Adrenal gland (tissue), 12 donors: ENCODE data around the gene USP3. TPM values are rescaled to one million over a fixed set of nuclear protein-coding genes. Genes with fewer than 3 reads are reported as not detected.
A peak's percentile ranks its signal among the peaks of the same experiment; 100 is the strongest.
"Not testable (repeated sequence)": the region's sequence is repeated elsewhere in the genome, so short reads cannot be mapped to it uniquely, and the experiment has no call there.

Source experiments
- DNase-seq, 7 donors: peaks; one replicate each; pipeline ENCODE4 v3.0.0-alpha.2; 2019 to 2020
- H3K27ac ChIP-seq, 5 donors: fragments of 200-600 bp; sonication (generic) in 4 of 5; 1 replicate in 3 of 5; 2 replicates in 2 of 5; pipeline versions ENCODE4 v1.5.1 to v1.8.0; 2016 to 2020; ENCODE audit warnings: mild to moderate bottlenecking in 1 of 5
- H3K27me3 ChIP-seq: fragments of 200-600 bp; 2 replicates; pipeline ENCODE4 v1.8.0; 2021
- H3K36me3 ChIP-seq, 2 donors: fragments of 200-600 bp; replicated peaks in 1 of 2; 1 replicate in 1 of 2; 2 replicates in 1 of 2; pipeline versions ENCODE4 v1.5.1 to v1.8.0; 2018 to 2022
- H3K4me1 ChIP-seq, 2 donors: fragments of 200-600 bp; replicated peaks in 1 of 2; 1 replicate in 1 of 2; 2 replicates in 1 of 2; pipeline versions ENCODE4 v1.5.1 to v1.8.0; 2018 to 2021
- H3K4me3 ChIP-seq, 4 donors: fragments of 200-600 bp; sonication (generic) in 3 of 4; one replicate each; pipeline ENCODE4 v1.5.1; 2016 to 2018
- H3K9me3 ChIP-seq, 3 donors: fragments of 200-600 bp; sonication (generic) in 1 of 3; replicated peaks in 1 of 3; 1 replicate in 2 of 3; 2 replicates in 1 of 3; pipeline versions ENCODE4 v1.5.1 to v1.8.0; 2016 to 2021
- POLR2A ChIP-seq, 2 donors: fragments of 450-650 bp; IDR thresholded peaks; one replicate each; pipeline ENCODE4 v1.6.1; 2017; ENCODE audit warnings: antibody characterized with exemption in 2 of 2, mild to moderate bottlenecking in 2 of 2, moderate library complexity in 1 of 2
- WGBS, 4 donors: extraction: QIAGEN DNeasy Blood & Tissue Kit in 2 of 4; methylation state at CpG; one replicate each; pipeline versions ENCODE4 v1.1.5 to v1.1.7; 2013 to 2017; 5-methylcytosine and 5-hydroxymethylcytosine counted together
- intact Hi-C, 2 donors: fragments of 100-400 bp; cut with DNase I; formaldehyde crosslinking; loops; one replicate each; pipeline versions ENCODE4 v1.14.1 to v1.15.0; 2022 to 2023
- polyA plus RNA-seq, 3 donors: library from polyadenylated mRNA; stranded (reverse); fragments of 200-250 nt in 2 of 3; fragments of 350-450 nt in 1 of 3; fragmentation: Illumina TruSeq in 1 of 3; extraction: RNeasy Lipid Tissue Mini Kit (QIAGEN cat#74804) in 1 of 3; gene quantifications; one replicate each; pipeline ENCODE4 v1.2.3, GENCODE V29; 2013 to 2014
- total RNA-seq, 9 donors: library from RNA; depleted of rRNA in 4 of 9; stranded (reverse); fragments of >200 nt in 4 of 9; fragments of 120-200 nt in 1 of 9; fragmentation: NEBNext Ultra II Directional in 1 of 9; extraction: Animal tissue kit (Norgen Biotek cat#: 25700) in 1 of 9; gene quantifications; one replicate each; pipeline versions ENCODE4 v1.1.0 to v1.2.4, GENCODE V29; 2013 to 2023
- TF ChIP-seq, protein P1 (sequence below), 6 experiments: fragments of 450-650 bp in 4 of 6; fragments of 200-600 bp in 2 of 6; sonication (generic) in 1 of 6; IDR thresholded peaks; 1 replicate in 5 of 6; 2 replicates in 1 of 6; pipeline versions ENCODE4 v1.5.1 to v1.8.0; 2016 to 2021; ENCODE audit warnings: antibody characterized with exemption in 6 of 6, mild to moderate bottlenecking in 2 of 6, moderate library complexity in 1 of 6
- donor health status: healthy with polysubstance abuse.
- donor health status: Bipolar disorder and iron deficiency.
- donor health status: DM: yes; HTN: yes; CAD: no.
- donor health status: DM: no; HTN: no; CAD: no.
- donor health status: DM: no; HTN: no; CAD: no.
- donor health status: DM: yes; HTN: yes; CAD: no.

The USP3 gene
- total and polyA plus RNA-seq, 12 donors = 23.0 to 55.0 (median 35.5) TPM

DNA sequence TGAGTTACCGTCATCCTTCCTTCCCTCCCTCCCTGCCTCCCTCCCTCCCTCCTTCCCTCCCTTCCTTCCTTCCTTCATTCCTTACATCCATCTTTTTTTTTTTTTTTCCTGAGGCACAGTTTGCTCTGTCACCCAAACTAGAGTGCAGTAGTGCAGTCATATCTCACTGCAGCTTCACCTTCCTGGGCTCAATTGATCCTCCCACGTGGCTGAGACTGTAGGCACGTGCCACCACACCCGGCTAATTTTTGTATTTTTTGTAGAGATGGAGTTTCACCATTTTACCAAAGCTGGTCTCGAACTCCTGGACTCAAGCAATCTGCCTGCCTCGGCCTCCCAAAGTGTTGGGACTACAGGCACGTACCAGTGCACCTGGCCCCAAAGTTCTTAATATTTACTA lies 25.8 kb downstream of the USP3 start:
- WGBS, 4 donors = 92 to 96% (median 95%) methylated on average over 7 of the region's 7 CpGs
- TF ChIP-seq, protein P1, sequence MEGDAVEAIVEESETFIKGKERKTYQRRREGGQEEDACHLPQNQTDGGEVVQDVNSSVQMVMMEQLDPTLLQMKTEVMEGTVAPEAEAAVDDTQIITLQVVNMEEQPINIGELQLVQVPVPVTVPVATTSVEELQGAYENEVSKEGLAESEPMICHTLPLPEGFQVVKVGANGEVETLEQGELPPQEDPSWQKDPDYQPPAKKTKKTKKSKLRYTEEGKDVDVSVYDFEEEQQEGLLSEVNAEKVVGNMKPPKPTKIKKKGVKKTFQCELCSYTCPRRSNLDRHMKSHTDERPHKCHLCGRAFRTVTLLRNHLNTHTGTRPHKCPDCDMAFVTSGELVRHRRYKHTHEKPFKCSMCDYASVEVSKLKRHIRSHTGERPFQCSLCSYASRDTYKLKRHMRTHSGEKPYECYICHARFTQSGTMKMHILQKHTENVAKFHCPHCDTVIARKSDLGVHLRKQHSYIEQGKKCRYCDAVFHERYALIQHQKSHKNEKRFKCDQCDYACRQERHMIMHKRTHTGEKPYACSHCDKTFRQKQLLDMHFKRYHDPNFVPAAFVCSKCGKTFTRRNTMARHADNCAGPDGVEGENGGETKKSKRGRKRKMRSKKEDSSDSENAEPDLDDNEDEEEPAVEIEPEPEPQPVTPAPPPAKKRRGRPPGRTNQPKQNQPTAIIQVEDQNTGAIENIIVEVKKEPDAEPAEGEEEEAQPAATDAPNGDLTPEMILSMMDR (IDR thresholded peaks at IDR 0.05) = no peak
- no peak for TF ChIP-seq POLR2A (IDR thresholded peaks at IDR 0.05)
- Histone ChIP-seq H3K27me3 (no peaks in the 10 kb centered on the region), H3K36me3 (no peaks in the 10 kb centered on the region), H3K27ac (no peak overlapping the region), H3K4me1 (peaks cover 0 to 17% of the 10 kb centered on the region in 2 donors), H3K9me3 (no peaks in the 10 kb centered on the region), H3K4me3 (no peak overlapping the region)
- no peak for DNase-seq
- intact Hi-C loops = no loop called here

DNA sequence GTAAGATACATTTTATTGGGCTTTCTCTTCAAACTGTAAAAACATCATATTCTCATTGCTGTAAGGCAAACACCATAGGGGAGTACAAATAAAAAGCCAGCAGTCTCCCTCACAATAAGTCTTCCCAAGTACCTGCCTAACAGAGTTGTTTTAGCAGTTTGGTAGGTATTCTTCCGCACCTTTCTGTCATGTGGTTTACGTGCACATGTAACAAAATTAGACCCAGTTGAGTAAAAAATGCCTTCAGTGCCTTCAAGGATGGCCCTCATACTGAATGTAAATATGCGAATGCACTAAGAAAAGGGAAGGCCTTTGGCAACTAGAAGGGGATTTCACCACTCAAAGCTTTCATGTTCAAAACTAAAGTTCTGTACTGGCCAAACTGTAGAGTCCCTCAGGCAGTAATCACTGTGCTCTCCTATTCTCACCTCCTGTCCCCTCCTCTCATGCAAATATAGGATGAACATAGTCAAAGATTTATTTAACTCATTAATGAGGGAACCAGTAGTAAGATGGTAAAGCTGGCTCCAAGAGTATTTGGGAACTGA lies 26.4 kb downstream of the USP3 start:
- Histone ChIP-seq H3K27ac (no peak overlapping the region), H3K4me1 (peaks cover 0 to 13% of the 10 kb centered on the region in 2 donors), H3K4me3 (no peak overlapping the region), H3K27me3 (no peaks in the 10 kb centered on the region), H3K36me3 (no peaks in the 10 kb centered on the region), H3K9me3 (no peaks in the 10 kb centered on the region)
- intact Hi-C loops = no loop called here
- TF ChIP-seq, protein P1 (IDR thresholded peaks at IDR 0.05) = no peak
- no peak for TF ChIP-seq POLR2A (IDR thresholded peaks at IDR 0.05)
- 93 to 100% (median 96%) methylated on average over 3 of the region's 3 CpGs for WGBS, 4 donors
- DNase-seq = no peak

DNA sequence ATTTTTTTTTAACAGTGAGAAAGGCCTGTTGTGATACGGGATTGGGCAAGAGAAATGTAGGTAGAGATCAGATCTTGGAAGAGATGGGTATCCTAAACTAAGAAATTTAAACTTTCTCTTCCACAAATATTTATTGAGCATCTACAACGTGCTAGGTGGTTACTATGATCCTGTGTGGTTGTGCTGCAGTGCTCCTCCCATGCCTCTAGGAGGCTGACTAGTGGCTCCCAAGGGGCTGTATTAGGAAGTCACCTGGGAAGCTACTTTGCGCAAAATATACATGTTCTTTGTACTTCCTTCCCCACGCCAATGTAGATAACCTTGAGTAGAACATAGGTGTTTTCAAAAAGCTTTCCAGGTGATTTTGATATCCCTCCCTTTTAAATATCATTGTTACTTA lies 27.2 kb downstream of the USP3 start:
- no peaks in the 10 kb centered on the region for H3K9me3 ChIP-seq
- no peak overlapping the region for H3K27ac ChIP-seq
- WGBS, 4 donors = 91 to 95% (median 94%) methylated on average over 4 of the region's 4 CpGs
- peaks cover 0 to 13% of the 10 kb centered on the region in 2 donors for H3K4me1 ChIP-seq
- H3K36me3 ChIP-seq = no peaks in the 10 kb centered on the region
- TF ChIP-seq, protein P1 (IDR thresholded peaks at IDR 0.05) = peak in 1 of 6 experiments; percentile 13
- no peak for TF ChIP-seq POLR2A (IDR thresholded peaks at IDR 0.05)
- DNase-seq = no peak
- no peak overlapping the region for H3K4me3 ChIP-seq
- no peaks in the 10 kb centered on the region for H3K27me3 ChIP-seq
- intact Hi-C loops = no loop called here

DNA sequence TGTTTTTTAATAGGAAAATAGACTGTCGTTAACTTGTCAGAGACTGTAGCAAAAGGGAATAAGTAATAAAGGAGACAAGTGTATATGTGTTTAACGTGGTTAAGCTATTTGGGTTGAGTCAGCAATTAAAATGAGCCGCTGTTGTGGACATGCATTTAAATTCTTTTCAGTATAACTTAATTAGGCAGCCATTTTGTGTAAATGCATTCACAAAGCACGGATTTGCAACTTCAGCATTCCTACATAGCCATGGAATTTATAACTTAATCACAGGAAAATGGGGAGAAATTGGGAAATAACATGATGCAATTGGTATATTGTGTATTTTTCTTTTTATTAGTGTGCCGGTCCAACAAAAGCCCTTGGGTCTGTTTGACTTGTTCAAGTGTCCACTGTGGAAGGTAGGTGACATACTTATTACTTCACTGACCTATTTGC lies 27.9 kb downstream of the USP3 start:
- TF ChIP-seq, protein P1 (IDR thresholded peaks at IDR 0.05) = no peak
- no peak for TF ChIP-seq POLR2A (IDR thresholded peaks at IDR 0.05)
- no peak overlapping the region for H3K4me3 ChIP-seq
- 81 to 84% (median 83%) methylated on average over 5 of the region's 5 CpGs for whole genome bisulfite sequencing, 4 donors
- no peak for DNase-seq
- no peaks in the 10 kb centered on the region for H3K9me3 ChIP-seq
- H3K36me3 ChIP-seq = no peaks in the 10 kb centered on the region
- no peak overlapping the region for H3K27ac ChIP-seq
- intact Hi-C loops = no loop called here
- peaks cover 0 to 13% of the 10 kb centered on the region in 2 donors for H3K4me1 ChIP-seq
- no peaks in the 10 kb centered on the region for H3K27me3 ChIP-seq

DNA sequence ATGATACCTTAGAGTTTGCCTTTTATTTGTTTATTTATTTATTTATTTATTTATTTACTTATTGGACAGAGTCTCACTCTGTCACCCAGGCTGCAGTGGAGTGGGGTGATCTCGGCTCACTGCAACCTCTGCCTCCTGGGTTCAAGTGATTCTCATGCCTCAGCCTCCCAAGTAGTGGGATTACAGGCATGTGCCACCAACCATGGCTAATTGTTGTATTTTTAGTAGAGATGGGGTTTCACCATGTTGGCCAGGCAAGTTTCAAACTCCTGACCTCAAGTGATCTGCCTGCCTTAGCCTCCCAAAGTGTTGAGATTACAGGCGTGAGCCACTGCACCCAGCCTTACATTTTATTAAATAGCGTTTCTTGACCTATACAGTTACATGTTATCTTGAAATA lies 30.5 kb downstream of the USP3 start:
- H3K9me3 ChIP-seq, DNase-seq, intact Hi-C loops, H3K4me3 ChIP-seq, H3K27ac ChIP-seq, H3K36me3 ChIP-seq, H3K27me3 ChIP-seq, H3K4me1 ChIP-seq: not testable (repeated sequence)
- WGBS, 4 donors = 95 to 97% (median 96%) methylated on average over 3 of the region's 3 CpGs
